C4-2B (cell line): ENCODE data around the gene CDK5RAP1.

Experiments used
- H3K27ac ChIP-seq: fragments of 450-650 bp; 2 replicates; pipeline ENCODE4 v1.5.1; 2017
- ZFX ChIP-seq: fragments of 450-650 bp; IDR thresholded peaks from 2 replicates; pipeline ENCODE4 v1.6.1; 2017
- TF ChIP-seq, protein P1 (sequence below): fragments of 450-650 bp; conservative IDR thresholded peaks from 2 replicates; pipeline ENCODE4 v1.5.1; 2017; ENCODE audit warnings: mild to moderate bottlenecking

CDK5RAP1 gene

DNA sequence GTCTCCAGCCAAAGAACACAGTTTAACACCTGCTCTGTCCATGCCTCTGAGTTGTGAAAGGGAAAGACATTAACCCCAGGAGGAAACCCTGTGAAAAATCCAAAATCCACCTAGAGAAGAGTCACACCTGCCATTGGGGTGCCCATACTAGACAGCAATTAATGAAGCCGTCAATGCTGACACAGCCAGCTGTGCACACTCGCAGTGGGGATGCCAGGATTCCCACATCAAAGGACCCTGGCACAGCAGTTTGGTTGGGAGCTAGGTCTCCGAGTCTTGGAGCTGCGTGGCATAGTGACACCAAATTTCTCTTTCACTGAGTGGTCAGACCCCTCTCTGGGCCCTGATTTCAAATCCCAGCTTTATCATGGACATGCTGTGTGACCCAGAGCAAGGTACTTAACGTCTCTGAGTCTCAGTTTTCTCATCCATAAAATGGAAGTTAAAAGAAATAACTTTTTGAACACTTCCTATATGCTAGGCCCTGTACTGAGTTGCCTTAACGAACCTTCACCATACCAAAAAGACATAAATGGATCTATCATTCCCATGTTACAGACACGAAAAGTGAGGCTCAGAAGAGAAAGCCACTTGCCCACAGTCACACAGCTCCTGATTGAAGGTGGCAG lies 87.5 kb downstream of the CDK5RAP1 start:
- TF ChIP-seq, protein P1, sequence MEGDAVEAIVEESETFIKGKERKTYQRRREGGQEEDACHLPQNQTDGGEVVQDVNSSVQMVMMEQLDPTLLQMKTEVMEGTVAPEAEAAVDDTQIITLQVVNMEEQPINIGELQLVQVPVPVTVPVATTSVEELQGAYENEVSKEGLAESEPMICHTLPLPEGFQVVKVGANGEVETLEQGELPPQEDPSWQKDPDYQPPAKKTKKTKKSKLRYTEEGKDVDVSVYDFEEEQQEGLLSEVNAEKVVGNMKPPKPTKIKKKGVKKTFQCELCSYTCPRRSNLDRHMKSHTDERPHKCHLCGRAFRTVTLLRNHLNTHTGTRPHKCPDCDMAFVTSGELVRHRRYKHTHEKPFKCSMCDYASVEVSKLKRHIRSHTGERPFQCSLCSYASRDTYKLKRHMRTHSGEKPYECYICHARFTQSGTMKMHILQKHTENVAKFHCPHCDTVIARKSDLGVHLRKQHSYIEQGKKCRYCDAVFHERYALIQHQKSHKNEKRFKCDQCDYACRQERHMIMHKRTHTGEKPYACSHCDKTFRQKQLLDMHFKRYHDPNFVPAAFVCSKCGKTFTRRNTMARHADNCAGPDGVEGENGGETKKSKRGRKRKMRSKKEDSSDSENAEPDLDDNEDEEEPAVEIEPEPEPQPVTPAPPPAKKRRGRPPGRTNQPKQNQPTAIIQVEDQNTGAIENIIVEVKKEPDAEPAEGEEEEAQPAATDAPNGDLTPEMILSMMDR, result no peak
- no peak for TF ChIP-seq ZFX
- no peak overlapping the region for H3K27ac ChIP-seq

DNA sequence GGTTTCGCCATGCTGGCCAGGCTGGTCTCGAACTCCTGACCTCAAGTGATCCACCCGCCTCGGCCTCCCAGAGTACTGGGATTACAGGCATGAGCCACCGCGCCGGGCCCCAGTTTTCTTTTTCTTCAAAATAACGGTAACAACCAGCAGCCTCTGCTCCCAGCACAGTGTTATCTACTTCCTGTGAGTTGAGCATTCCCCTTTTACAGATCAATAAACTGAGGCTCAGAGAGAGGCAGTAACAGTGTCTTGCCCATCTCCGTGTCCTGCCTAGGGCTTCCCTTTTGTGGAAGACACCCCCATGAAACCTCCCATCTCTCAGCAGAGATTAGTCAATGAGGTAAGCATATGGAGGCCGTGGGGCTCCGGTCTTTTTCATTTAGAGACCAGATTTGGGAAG lies 88.7 kb downstream of the CDK5RAP1 start:
- TF ChIP-seq ZFX, result no peak
- TF ChIP-seq, protein P1, result no peak
- no peak overlapping the region for H3K27ac ChIP-seq

- H3K27ac ChIP-seq, result no peak overlapping the region
- TF ChIP-seq, protein P1, result no peak
- no peak for TF ChIP-seq ZFX
These were observed 89.3 kb downstream of the CDK5RAP1 start for GRCh38 chr20:33311996-33312395.

GRCh38 chr20:33311011-33311410 lies 90.3 kb downstream of the CDK5RAP1 start:
- TF ChIP-seq, protein P1, result no peak
- no peak for TF ChIP-seq ZFX
- H3K27ac ChIP-seq, result no peak overlapping the region

- no peak overlapping the region for H3K27ac ChIP-seq
- no peak for TF ChIP-seq ZFX
- TF ChIP-seq, protein P1, result no peak
These were observed 90.9 kb downstream of the CDK5RAP1 start for GRCh38 chr20:33310327-33310899.

DNA sequence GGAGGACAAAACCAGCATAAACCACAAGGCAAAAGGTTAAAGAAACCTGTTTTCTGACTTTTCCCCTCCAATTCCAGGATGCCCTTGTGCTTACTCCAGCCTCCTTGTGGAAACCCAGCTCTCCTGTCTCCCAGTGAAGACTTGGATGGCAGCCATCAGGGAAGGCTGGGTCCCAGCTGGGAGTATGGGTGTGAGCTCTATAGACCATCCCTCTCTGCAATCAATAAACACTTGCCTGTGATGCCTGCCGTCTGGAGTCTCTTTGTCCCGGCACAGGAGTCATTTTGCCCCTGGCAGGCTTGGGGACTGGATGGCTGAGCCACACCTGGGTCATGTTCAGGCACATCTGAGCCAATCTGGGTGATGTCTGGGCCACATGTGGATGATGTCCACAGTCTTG lies 91.7 kb downstream of the CDK5RAP1 start:
- no peak overlapping the region for H3K27ac ChIP-seq
- TF ChIP-seq, protein P1, result no peak
- TF ChIP-seq ZFX, result no peak
